Measurements from ENCODE around the gene XAB2.

DNA sequence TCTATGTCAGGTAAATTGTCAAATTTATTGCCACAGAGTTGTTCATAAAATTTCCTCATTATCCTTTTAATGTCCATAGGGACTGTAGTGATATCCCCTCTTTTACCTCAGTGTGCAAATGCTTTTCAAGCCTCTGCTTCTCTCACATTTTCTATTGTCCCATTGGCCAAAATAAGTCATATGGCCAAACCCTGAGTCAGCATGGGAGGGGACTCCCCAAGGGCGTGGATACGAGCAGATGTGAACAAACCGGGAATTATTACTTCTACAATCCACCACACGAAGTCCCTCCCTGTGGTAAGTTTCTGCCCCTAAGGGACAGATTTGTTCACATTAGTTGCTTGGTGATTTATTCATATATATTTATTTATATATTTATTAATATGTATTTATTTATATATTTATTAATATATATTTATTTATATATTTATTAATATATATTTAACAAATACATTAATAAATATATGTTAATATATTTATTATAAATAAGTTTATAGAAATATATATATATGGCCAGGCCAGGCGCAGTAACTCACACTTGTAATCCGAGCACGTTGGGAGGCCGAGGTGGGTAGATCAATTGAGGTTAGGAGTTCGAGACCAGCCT lies 53.8 kb downstream of the XAB2 start:
- no peak for TF ChIP-seq CTCF (IDR thresholded peaks at IDR 0.05)
- TF ChIP-seq POLR2A (IDR thresholded peaks at IDR 0.05) = no peak
- TF ChIP-seq EP300 (IDR thresholded peaks at IDR 0.05; ENCODE audit: low read depth) = no peak

All from transverse colon (tissue), 3 donors.